Measurements from ENCODE around the gene GRHL1. TPM values are rescaled to one million over a fixed set of nuclear protein-coding genes. Genes with fewer than 3 reads are reported as not detected.

GRHL1 gene
- total and polyA plus RNA-seq, 9 of the 15 experiments (the other 6 are each of a cell fraction or from before 2014, with no cell fraction given) = 1.7 to 6.1 (median 4.7) TPM

DNA sequence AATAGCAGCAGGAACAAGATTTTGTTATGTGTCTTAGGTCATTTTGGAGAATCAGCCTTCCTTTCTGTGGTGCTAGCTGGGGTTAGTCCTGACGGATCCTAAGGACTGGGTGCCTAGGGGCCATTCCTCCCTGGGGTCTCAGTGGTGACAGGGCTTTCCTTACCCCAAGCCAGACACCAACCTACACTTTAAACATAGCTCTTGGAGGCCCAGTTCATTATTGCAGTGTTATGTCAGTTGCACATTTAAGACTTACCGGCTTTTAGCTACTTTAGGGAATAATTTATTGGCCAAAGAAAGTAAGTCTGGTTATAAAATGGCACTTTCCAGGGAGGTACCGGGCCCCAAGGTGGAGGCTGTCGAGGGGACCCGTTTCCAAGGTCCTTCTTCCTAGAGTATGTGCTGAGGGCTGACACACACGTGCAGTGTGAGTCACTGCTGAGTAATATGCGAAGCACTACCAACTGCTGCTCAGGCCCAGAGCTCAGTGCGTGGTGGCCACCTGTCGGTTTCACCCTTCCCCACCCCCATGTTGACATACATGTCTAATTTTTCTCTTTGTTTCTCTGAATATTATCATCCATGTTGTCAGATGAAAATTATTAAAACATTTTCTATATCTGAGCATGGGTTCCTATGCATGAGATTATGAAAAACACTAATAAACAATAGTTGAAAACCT, 37.0 kb upstream of the GRHL1 start (continued):
- no peak for TF ChIP-seq NCOA6 (IDR thresholded peaks at IDR 0.05)
- no peak for TF ChIP-seq LCOR (CRISPR knock-in tag; IDR thresholded peaks at IDR 0.05)
- TF ChIP-seq FOS (IDR thresholded peaks at IDR 0.05; ENCODE audit: extremely low read depth, insufficient read length) = peak; percentile 73
- no peak for TF ChIP-seq TAF15 (IDR thresholded peaks at IDR 0.05; ENCODE audit: low read depth, low read length)
- TF ChIP-seq ZNF696 (CRISPR knock-in tag; conservative IDR thresholded peaks at IDR 0.05) = no peak
- no peak for TF ChIP-seq ELF1 (tag; IDR thresholded peaks at IDR 0.05)
- no peak for TF ChIP-seq SPI1 (IDR thresholded peaks at IDR 0.05; ENCODE audit: borderline replicate concordance, low read depth, low read length)
- TF ChIP-seq ETV5 (CRISPR knock-in tag; IDR thresholded peaks at IDR 0.05; ENCODE audit: low read depth) = no peak
- TF ChIP-seq SMARCC2 (IDR thresholded peaks at IDR 0.05; ENCODE audit: low read depth) = no peak
- no peak for TF ChIP-seq RB1 (IDR thresholded peaks at IDR 0.05; ENCODE audit: low read depth)
- TF ChIP-seq RBM25 (IDR thresholded peaks at IDR 0.05; ENCODE audit: low read depth, low read length, severe bottlenecking) = no peak
- no peak for TF ChIP-seq MCM5 (IDR thresholded peaks at IDR 0.05; ENCODE audit: low read depth)
- peak; percentile 65 for TF ChIP-seq EP400 (IDR thresholded peaks at IDR 0.05)
- no peak for TF ChIP-seq ZFP36 (IDR thresholded peaks at IDR 0.05; ENCODE audit: low read depth, low read length, partially characterized antibody)
- TF ChIP-seq CBFA2T3 (IDR thresholded peaks at IDR 0.05) = no peak
- TF ChIP-seq ESRRA (IDR thresholded peaks at IDR 0.05; ENCODE audit: borderline replicate concordance, low read depth) = no peak
- TF ChIP-seq ZBED1 (IDR thresholded peaks at IDR 0.05) = no peak
- no peak for TF ChIP-seq STAT5B (CRISPR knock-in tag; IDR thresholded peaks at IDR 0.05)
- TF ChIP-seq, protein P1, sequence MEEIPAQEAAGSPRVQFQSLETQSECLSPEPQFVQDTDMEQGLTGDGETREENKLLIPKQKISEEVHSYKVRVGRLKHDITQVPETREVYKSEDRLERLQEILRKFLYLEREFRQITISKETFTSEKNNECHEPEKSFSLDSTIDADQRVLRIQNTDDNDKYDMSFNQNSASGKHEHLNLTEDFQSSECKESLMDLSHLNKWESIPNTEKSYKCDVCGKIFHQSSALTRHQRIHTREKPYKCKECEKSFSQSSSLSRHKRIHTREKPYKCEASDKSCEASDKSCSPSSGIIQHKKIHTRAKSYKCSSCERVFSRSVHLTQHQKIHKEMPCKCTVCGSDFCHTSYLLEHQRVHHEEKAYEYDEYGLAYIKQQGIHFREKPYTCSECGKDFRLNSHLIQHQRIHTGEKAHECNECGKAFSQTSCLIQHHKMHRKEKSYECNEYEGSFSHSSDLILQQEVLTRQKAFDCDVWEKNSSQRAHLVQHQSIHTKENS (CRISPR knock-in tag; IDR thresholded peaks at IDR 0.05) = no peak
- no peak for TF ChIP-seq ZNF174 (CRISPR knock-in tag; IDR thresholded peaks at IDR 0.05)
- no peak for TF ChIP-seq XRCC5 (IDR thresholded peaks at IDR 0.05; ENCODE audit: low read depth, low read length)
- TF ChIP-seq, protein P2, sequence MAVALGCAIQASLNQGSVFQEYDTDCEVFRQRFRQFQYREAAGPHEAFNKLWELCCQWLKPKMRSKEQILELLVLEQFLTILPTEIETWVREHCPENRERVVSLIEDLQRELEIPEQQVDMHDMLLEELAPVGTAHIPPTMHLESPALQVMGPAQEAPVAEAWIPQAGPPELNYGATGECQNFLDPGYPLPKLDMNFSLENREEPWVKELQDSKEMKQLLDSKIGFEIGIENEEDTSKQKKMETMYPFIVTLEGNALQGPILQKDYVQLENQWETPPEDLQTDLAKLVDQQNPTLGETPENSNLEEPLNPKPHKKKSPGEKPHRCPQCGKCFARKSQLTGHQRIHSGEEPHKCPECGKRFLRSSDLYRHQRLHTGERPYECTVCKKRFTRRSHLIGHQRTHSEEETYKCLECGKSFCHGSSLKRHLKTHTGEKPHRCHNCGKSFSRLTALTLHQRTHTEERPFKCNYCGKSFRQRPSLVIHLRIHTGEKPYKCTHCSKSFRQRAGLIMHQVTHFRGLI (CRISPR knock-in tag; IDR thresholded peaks at IDR 0.05) = no peak
- TF ChIP-seq FOSL1 (tag; conservative IDR thresholded peaks at IDR 0.05) = peak; percentile 100
- 0 out of 2 replicates have a peak, but pooled peaks have one; percentile 28 for TF ChIP-seq MEF2D (tag; conservative IDR thresholded peaks at IDR 0.05; ENCODE audit: low read depth)
- TF ChIP-seq RFX7 (CRISPR knock-in tag; IDR thresholded peaks at IDR 0.05) = no peak
- no peak for TF ChIP-seq ZNF23 (CRISPR knock-in tag; IDR thresholded peaks at IDR 0.05)
- no peak for TF ChIP-seq ZNF707 (CRISPR knock-in tag; conservative IDR thresholded peaks at IDR 0.05)
- peak; percentile 32 to 46; a peak in 1 of 4 replicates for TF ChIP-seq NRF1 (conservative IDR thresholded peaks at IDR 0.05 in 1 of 2, IDR thresholded peaks at IDR 0.05 in 1 of 2)
- TF ChIP-seq, protein P3, sequence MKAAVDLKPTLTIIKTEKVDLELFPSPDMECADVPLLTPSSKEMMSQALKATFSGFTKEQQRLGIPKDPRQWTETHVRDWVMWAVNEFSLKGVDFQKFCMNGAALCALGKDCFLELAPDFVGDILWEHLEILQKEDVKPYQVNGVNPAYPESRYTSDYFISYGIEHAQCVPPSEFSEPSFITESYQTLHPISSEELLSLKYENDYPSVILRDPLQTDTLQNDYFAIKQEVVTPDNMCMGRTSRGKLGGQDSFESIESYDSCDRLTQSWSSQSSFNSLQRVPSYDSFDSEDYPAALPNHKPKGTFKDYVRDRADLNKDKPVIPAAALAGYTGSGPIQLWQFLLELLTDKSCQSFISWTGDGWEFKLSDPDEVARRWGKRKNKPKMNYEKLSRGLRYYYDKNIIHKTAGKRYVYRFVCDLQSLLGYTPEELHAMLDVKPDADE (conservative IDR thresholded peaks at IDR 0.05; ENCODE audit: control insufficient read depth, low read depth, low read length) = 0 out of 2 replicates have a peak, but pooled peaks have one; percentile 26

Data from K562 (cell line).